WI38 (cell line): ENCODE data around the gene VWA1.
"Not testable (repeated sequence)": the region's sequence is repeated elsewhere in the genome, so short reads cannot be mapped to it uniquely, and the experiment has no call there.

ENCODE experiments used
- H3K4me3 ChIP-seq: 2 replicates; pipeline ENCODE4 v1.5.1; 2011; ENCODE audit warnings: low read depth, mild to moderate bottlenecking, control low read depth, low read length
- CTCF ChIP-seq: IDR thresholded peaks from 2 replicates; pipeline ENCODE4 v1.5.1; 2012; ENCODE audit warnings: low read depth, mild to moderate bottlenecking, control low read depth, low read length

VWA1 gene

DNA sequence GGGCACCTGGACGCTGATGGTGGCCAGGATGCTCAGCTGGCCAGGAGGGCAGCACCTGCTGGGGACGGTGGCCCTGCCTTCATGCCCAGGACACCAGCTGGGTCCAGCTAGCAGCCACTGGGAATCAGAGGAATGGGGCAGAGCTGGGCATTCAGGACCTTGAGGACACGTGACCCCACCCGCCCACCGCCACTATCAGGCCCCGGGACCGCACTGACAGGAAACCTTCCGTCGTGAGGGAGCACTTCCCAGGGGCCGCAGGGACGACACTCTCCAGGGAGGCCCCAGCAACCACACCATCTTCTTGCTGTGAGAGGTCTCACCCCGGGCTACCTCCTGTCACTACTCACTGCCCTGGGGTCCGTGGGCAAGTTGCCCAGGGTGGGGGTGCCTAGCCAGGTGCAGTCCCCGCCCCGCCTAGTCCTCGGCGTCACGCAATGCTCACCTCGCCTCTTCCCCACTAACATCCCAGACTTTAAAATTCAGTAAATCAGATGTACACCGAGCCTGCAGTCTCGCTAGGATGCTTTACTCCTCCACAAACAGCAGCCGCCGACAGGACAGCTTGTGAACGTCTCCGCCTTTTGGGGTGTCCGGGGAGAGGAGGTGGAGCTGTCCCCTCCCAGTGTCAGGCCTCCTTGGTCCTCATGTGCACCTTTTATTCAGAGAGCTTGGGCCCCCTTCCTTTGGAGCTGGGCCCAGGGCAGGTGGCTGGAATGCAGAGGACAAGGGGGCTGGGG, 4.9 kb downstream of the VWA1 start:
- TF ChIP-seq CTCF = no peak
- H3K4me3 ChIP-seq = no peak overlapping the region

DNA sequence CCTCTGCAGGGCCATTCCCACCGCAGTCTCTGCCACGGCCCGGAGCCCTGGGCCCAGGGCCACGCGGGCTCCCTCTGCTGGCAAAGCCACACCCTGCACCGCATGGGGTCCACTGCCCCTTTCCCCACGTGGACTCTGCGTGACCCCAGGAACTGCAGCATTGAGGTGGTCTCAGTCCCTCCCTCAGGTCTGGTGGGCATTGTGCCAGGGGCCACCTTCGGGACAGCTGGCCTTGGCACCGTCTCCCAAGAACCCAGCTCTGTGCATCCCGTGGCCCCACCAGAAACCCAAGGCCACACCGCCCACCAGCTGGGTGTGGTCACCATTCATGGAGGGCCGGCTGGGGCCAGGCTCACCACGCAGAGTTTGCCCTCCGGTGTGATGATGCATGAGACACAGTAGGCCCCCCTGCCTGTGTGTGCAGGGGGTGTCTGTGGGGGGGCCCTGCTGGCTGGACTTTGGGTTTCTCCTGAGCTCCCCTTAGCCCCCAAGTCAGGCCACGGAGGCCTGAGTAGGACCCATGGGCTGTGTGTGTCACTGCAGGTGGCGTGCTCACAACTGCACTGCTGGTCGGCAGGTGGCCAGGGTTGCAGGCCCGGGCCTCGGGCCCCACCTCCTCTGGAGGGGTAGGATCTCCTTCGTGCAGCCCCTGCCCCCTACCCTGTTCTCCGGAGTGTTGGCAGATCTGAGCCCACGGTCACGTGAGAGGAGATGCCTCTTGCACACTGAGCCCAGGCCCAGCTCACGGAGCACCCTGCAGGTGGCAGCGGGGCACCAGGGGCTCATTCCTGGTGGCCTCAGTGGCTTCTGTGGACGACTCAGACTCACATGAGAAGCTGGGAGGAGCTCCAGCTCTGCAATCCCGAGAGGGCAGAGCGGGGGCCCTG, 5.8 kb downstream of the VWA1 start:
- peak; percentile 89 for TF ChIP-seq CTCF
- no peak overlapping the region for H3K4me3 ChIP-seq

- no peak for TF ChIP-seq CTCF
- no peak overlapping the region for H3K4me3 ChIP-seq
These were observed 6.7 kb downstream of the VWA1 start for GRCh38 chr1:1442069-1442770.

GRCh38 chr1:1446631-1447030, 11.1 kb downstream of the VWA1 start:
- not testable (repeated sequence) for H3K4me3 ChIP-seq

GRCh38 chr1:1449099-1449739, 13.7 kb downstream of the VWA1 start, which contains the start of gene ATAD3C:
TSS of gene ATAD3C (plus strand) at chr1:1449689. CDS start at chr1:1450684, 995 bp downstream.
- TF ChIP-seq CTCF = no peak
- no peak within 1 kb of the TSS for H3K4me3 ChIP-seq

GRCh38 chr1:1450616-1451015, 15.1 kb downstream of the VWA1 start:
- not testable (repeated sequence) for H3K4me3 ChIP-seq

DNA sequence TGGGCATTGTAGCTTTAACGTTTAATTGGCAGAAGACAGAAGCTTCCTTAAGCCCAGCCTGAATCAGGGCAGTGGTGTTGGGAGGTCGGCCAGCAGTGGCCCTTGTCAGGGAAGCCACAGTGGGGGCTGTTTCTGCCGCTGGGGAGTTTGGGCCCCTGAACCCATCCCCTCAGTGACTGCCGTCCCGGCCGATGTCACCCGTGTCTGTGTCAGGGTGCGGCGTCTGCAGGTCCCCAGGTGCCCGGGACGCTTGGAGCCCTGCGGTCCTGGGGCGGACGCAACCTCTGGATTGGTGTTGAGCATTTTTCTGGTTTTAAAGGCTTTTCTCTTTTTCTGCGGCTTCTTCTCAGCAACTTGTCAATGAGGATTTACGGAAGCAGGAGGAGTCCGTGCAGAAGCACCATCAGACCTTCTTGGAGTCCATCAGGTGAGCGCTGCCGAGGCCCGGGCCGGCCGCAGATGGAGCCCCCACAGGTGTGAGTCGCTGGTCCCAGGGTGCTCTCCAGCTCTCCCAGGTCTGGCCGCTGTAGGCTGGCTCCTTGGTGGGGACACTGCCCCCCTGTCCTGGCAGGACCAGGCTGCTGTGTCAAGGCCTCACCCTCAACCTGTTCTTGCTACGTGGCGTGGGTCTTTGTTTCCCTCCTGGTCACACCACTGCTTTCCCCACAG, 16.3 kb downstream of the VWA1 start:
- no peak for TF ChIP-seq CTCF
- H3K4me3 ChIP-seq = no peak overlapping the region

- H3K4me3 ChIP-seq = not testable (repeated sequence)
These were observed 16.9 kb downstream of the VWA1 start for GRCh38 chr1:1452365-1452739.
